ENCODE measurements around the gene MIX23.

DNA sequence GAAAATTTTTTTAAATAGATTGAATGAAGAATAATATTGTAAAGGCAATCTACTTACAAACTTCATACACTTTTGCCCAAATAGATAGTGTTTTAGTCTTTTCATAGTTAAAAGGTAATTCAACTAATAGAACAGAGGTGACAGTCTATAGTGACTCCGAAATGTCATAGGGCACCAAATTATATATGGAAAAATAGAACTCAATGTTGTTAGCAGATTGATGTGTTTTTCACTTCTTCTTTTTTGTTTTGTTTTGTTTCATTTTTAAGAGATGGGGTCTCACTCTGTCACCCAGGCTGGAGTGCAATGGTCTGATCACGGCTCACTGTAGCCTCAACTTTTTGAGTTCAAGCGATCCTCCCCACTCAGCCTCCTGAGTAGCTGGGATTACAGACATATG lies 57.3 kb downstream of the MIX23 start:
- TF ChIP-seq, protein P1, sequence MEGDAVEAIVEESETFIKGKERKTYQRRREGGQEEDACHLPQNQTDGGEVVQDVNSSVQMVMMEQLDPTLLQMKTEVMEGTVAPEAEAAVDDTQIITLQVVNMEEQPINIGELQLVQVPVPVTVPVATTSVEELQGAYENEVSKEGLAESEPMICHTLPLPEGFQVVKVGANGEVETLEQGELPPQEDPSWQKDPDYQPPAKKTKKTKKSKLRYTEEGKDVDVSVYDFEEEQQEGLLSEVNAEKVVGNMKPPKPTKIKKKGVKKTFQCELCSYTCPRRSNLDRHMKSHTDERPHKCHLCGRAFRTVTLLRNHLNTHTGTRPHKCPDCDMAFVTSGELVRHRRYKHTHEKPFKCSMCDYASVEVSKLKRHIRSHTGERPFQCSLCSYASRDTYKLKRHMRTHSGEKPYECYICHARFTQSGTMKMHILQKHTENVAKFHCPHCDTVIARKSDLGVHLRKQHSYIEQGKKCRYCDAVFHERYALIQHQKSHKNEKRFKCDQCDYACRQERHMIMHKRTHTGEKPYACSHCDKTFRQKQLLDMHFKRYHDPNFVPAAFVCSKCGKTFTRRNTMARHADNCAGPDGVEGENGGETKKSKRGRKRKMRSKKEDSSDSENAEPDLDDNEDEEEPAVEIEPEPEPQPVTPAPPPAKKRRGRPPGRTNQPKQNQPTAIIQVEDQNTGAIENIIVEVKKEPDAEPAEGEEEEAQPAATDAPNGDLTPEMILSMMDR (IDR thresholded peaks at IDR 0.05): no peak
- TF ChIP-seq POLR2A (IDR thresholded peaks at IDR 0.05): no peak
